UCSD-AML1 (cell line): Measurements from ENCODE around the gene DNAH2.
"Not testable (repeated sequence)": the region's sequence is repeated elsewhere in the genome, so short reads cannot be mapped to it uniquely, and the experiment has no call there.

Experiments used
- DNase-seq: peaks from one replicate; lab custom pipeline; 2025; ENCODE audit not compliant: unreplicated experiment; lab: John Stamatoyannopoulos, UW

The DNAH2 gene

DNA sequence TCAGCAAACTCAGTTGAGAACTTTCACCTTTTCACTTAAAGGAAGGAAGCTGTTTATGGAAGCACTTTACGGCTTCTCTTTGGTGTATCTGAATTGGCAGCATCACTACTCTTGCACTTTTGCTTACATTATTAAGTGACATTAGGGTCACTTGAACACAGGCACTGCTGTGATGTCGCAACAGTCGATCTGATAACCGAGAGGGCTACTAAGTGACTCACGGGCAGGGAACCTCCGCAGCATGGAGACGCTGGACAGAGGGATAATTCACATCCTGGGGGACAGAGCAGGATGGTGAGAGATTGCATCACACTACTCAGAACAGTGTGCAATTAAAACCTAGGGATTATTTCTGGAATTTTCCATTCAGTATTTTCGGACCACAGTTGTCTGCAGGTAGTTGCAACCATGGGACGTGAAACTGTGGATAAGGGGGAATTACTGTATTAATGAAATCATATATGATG, 56.5 kb downstream of the DNAH2 start:
- no peak for DNase-seq

GRCh38 chr17:7775051-7775450, 57.5 kb downstream of the DNAH2 start:
- no peak for DNase-seq

DNA sequence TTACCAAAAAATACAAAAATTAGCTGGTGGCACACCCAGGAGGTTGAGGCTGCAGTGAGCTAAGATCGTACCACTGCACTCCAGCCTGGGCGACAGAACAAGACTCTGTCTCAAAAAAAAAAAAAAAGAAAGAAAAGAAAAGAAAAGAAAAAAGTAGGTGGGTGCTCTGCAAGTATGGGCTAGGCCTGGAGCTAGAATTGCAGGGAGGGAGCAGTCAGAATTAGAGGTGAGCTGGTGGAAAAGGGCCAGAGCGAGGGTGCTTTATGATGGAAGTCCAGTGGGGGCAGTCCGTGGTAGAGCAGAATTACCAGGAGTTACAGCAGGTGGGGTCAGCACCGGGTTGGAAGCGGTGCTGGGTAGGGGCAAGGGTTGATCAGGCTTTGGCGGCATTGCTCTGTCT, 59.5 kb downstream of the DNAH2 start:
- DNase-seq, result no peak

DNA sequence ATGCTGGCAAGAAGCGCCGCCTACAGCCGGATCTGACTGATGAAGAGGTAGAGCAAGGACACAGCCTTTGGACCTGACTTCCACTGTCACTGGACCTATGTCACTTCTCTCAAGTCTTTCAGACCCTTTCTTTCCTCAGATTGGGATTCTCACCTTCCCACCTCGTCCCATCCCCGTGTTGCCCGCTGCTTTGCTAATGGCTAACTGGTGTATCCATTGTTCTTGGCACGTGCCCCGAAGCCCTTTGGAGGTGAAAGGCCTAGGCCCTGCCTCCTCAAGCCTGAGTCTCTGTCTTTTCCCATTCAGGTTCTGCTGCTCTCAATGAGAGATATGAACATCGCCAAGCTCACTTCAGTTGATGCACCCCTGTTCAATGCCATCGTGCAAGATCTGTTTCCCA, 63.2 kb downstream of the DNAH2 start:
- no peak for DNase-seq

- DNase-seq, result no peak
Measured at GRCh38 chr17:7781429-7781828, 63.9 kb downstream of the DNAH2 start.

DNA sequence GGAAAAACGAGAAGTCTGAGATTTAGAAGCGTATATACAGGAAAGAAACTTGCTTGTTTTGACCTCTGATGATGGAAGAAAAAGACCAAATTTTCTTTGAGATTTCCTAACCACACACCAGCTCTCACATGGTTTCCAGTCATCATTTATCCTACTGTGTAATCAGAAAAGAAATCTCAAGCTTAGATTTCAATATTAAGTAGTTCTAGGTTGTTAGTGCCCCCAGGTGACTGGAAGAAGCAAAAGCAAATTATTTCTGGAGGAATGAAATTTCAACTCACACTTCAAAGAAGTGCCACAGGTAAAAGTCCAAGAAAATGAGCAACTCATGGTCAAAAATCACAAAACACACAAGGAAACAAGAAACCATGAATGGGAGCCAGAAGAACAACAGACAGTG, 64.7 kb downstream of the DNAH2 start:
- no peak for DNase-seq

- no peak for DNase-seq
Measured at GRCh38 chr17:7786866-7787265, 69.3 kb downstream of the DNAH2 start.

DNA sequence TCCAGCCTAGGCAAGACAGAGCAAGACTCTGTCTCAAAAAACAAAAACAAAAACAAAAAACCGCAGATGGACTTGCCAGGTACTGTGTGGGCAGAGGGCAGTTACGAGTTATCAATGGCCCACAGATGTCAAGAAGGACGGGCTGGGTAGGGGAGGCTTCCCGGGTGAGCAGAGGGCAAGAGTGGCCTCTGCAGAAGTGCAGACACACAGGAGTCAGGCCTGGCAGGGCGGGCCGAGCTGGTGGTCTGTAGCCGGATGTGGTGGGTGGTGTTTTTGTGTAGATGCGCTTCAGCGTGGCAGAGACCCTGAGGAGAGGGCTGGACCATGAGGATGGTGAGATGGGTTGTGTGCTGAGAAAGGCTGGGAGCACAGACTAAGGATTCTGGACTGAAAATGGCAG, 71.6 kb downstream of the DNAH2 start:
- no peak for DNase-seq

GRCh38 chr17:7790150-7790549, 72.6 kb downstream of the DNAH2 start:
- DNase-seq, result no peak

DNA sequence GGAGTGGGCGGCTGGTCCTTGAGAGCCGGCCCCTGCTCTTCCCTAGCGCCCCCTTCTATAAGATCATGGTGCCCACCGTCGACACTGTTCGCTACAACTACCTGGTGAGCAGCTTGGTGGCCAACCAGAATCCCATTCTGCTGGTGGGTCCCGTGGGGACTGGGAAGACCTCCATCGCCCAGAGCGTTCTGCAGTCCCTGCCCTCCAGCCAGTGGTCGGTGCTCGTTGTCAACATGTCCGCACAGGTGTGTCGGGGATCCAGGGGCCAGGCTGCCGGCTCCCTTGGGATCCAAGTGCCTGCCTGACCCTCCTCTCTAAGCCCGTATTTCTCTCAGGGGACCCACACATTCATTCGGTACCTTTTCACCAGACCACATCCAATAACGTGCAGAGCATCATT, 75.1 kb downstream of the DNAH2 start:
- DNase-seq, result no peak

GRCh38 chr17:7794075-7794663, 76.6 kb downstream of the DNAH2 start:
- DNase-seq, result no peak

- DNase-seq, result no peak
Measured at GRCh38 chr17:7797976-7798375, 80.4 kb downstream of the DNAH2 start.

- no peak for DNase-seq
Measured at GRCh38 chr17:7798839-7799238, 81.3 kb downstream of the DNAH2 start.

DNA sequence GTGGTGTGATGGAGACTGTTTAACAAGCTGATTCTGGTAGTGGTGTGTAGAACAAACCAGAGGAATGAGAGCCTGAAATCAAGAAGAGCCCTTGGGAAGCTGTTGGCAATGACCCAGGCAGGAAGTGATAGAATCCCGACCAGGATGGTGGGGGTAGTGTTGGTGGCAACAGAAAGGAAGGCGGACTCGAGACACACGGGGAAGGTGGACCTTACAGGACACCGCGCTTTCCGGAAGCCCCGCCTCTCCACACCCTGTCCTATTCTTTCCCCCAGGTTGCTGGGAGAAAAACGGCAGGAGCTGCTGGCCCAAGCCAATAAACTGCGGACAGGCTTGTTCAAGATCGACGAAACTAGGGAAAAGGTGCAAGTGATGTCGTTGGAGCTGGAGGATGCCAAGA, 86.4 kb downstream of the DNAH2 start:
- no peak for DNase-seq

DNA sequence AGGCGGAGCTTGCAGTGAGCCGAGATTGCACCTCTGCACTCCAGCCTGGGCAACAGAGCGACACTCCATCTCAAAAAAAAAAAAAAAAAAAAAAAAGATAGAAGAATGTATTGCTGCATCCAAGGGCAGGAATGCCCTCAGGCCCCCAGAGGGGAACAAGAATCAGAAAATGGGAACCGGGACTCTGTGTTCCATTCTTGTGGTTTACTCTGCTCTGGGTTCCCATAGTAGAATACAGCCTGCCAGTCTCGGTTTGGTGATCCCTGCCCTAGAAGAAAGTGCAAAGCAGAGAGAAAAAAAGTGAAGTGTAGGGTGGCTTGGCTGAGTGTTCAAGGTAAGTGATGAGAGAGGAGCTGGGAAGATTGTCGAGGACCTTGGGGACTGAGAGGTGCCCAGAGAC, 89.0 kb downstream of the DNAH2 start:
- no peak for DNase-seq

DNA sequence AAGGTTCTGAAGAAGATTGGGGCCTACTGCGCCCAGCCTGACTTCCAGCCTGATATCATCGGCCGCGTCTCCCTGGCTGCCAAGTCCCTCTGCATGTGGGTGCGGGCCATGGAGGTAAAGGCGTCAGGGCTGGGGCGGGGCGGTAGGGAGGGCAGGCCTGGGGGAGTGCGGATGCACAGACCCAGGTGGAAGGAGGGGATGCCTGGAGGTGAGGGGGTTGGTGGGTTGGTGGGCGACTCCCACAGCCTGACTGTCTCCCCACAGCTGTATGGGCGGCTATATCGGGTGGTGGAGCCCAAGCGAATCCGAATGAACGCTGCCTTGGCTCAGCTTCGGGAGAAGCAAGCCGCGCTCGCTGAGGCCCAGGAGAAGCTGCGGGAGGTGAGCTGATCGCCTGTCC, 89.7 kb downstream of the DNAH2 start:
- no peak for DNase-seq

DNA sequence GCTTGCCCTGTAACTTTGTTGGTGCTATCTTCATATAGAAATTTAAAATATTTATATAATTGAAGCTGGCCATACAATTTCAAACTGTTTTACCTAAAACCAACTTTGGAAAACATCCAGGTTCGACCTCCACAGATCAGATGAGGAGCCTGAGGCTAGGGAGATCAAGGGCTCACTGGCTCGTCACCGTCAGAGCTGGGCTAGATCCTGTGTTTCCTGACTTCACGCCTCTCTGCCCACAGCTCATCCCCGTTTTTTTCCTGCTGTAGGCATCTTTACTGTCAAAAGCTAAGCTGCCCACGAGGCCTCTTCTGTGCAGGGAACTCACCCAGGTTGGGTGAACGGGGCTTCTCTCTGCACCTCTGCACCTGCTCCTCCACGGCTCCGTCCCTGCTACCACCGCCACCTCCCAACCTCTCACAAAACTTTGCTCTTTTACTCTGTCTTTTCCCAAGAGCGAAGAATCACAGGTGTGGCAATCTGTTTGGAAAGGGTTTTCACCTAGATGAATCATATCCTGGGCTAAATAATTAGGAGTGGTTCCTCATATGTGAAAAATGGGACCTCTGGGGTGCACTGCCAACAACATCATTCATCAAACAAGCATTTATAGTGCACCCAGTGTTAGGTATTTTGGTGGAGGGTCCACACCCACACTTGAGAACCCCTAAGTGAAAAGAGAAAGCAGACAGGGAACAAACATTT, 91.7 kb downstream of the DNAH2 start:
- DNase-seq, result no peak

DNA sequence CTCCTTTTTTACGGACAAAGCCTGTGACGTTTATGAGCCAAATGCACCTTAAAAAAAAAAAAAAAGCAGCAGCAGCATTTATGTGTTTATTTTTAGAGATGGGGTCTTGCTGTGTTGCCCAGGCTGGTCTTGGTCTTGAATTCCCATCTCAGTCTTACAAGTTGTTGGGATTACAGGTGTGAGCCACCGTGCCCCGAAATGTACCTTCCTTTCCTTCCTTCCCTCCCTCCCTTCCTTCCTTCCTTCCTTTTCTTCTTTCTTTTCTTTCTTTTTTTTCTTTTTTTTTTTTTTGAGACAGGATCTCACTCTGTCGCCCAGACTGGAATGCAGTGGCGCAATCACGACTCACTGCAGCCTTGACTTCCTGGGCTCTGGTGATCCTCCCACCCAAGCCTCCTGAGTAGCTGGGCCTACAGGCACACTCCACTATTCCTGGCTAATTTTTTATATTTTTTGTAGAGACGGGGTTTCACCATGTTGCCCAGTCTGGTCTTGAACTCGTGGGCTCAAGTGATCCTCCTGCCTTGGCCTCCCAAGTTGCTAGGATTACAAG, 92.3 kb downstream of the DNAH2 start:
- not testable (repeated sequence) for DNase-seq

DNA sequence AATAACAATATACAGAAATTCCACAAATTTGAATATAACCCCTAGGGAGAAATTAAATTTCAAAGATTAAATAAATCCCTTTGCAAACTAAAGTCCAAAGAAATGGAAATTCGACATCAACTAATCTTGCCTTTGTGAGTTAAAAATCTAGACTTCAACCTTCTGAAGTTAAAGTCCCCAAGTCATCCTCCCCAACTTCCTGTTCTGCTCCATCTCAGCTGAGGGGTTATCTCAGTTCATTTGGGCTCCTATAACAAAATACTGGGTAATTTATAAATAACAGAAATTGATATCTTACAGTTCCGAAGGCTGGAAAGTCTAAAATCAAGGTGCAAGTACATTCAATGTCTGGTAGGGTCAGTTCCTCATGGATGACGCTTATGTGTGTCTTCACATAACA, 93.7 kb downstream of the DNAH2 start:
- DNase-seq, result no peak

DNA sequence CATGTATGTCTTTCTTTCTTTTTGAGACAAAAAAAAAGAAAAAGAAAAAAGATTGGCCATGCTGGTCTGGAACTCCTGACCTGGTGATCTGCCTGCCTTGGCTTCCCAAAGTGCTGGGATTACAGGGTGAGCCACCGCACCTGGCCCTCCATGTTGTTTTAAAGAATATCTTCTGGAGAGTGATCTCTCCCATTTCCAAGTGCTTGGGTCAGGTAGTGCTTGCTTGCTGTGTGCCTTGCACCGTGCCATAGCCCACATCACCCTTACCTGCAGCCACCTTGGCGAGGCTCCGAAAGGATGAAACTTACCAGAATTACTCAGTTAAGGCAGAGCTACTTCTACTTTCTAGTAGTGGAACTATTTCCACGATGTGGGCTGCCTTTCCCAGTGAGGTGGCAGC, 97.4 kb downstream of the DNAH2 start:
- DNase-seq, result no peak

DNA sequence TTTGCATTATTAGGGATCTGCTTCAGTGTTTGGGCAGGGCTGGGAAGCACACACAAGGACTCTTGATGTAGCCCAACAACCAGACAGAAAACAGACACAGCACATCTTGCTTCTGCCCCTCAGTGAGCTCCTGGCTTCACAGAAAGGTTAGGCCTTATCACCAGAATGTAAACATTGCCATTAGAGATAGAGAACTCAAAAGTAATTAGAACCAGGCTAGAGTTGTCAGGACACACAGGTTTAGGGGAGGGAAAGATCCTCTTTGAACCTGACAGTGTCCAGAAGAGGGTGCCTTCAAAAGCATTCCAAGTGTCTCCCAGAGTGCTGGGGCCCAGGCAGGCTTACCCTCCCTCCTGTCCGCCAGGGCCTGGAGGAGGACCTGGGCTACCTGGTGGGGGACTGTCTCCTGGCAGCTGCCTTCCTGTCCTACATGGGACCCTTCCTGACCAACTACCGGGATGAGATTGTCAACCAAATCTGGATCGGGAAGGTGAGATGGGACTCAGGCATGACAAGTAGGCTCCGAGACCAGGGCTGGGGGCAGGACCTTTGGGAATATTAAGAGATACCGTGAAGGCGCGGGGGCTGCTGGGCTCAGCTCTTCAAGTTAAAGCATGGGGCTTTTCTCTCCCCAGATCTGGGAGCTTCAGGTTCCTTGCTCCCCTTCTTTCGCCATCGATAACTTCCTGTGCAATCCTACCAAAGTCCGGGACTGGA, 99.5 kb downstream of the DNAH2 start:
- no peak for DNase-seq

DNA sequence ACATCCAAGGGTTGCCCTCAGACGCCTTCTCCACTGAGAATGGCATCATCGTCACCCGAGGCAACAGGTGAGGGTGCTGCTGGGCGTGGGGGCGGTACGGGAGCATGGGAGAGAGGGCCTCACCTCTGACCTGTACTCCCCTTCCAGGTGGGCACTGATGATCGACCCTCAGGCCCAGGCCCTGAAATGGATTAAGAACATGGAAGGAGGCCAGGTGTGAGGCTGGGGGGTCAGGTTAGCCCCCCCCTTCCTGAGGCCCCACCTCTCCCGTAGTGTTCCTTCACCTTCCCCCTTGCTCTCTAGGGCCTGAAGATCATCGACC, 100.1 kb downstream of the DNAH2 start:
- DNase-seq, result no peak
